ENCODE results near the gene NCOA7.

Gene NCOA7

GRCh38 chr6:125974214-125974866, 183.6 kb downstream of the NCOA7 start:
- no peak for DNase-seq (ENCODE audit: low read depth in 2 of 2)

- DNase-seq (ENCODE audit: low read depth in 2 of 2) = no peak
Measured at GRCh38 chr6:125979101-125979500, 188.3 kb downstream of the NCOA7 start.
